GM12878 (cell line): Measurements from ENCODE around the gene GPHB5. TPM values are rescaled to one million over a fixed set of nuclear protein-coding genes. Genes with fewer than 3 reads are reported as not detected.

Source experiments
- ATAC-seq: fragments of 200-7000 bp; cut with Tn5 transposase; 3 replicates; pipeline ENCODE4 v1.9.1; 2020; ENCODE audit warnings: mild to moderate bottlenecking, moderate library complexity
- BruUV-seq: library from RNA; stranded (reverse); fragments of 400-500 nt; replicated peaks from 2 replicates; lab custom pipeline; 2021; lab: Mats Ljungman, UMichigan
- CTCF ChIA-PET: fragments of 300-600 bp; sonication (Branson Sonifier 250); formaldehyde crosslinking; extraction: SDS; loops from one replicate; lab custom pipeline; 2021; ENCODE audit warnings: inconsistent platforms; lab: Yijun Ruan, JAX
- POLR2A ChIA-PET: fragments of 350-600 bp; formaldehyde crosslinking; extraction: SDS; loops from one replicate; lab custom pipeline; 2021; ENCODE audit warnings: inconsistent platforms; lab: Charles Lee
- RAD21 ChIA-PET: fragments of 300-600 bp; sonication (Branson Sonifier 250); formaldehyde crosslinking; loops from one replicate; lab custom pipeline; 2023; ENCODE audit warnings: antibody characterized with exemption; ENCODE audit not compliant: unreplicated experiment; lab: Charles Lee
- SMC1A ChIA-PET: fragments of 300-600 bp; sonication (Branson Sonifier 250); formaldehyde crosslinking; loops from one replicate; lab custom pipeline; 2023; ENCODE audit not compliant: unreplicated experiment, uncharacterized antibody; lab: Charles Lee
- DNase-seq: peaks from one replicate; pipeline ENCODE4 v3.0.0-alpha.2; 2011; ENCODE audit warnings: low read depth, low spot score
- FAIRE-seq: peaks from 3 replicates; lab custom pipeline; 2011; peaks lifted over from hg19 to GRCh38; lab: Jason Lieb, UNC
- H2AFZ ChIP-seq: 2 replicates; pipeline ENCODE4 v1.6.0; 2011; ENCODE audit warnings: low read depth, low read length, control low read depth; ENCODE audit not compliant: control insufficient read depth
- H3K27ac ChIP-seq: 2 replicates; pipeline ENCODE4 v1.5.1; 2011; ENCODE audit warnings: control low read depth; ENCODE audit not compliant: control insufficient read depth, insufficient read depth
- H3K27me3 ChIP-seq, 2 experiments: replicated peaks in 1 of 2; 2 replicates each; pipeline versions ENCODE4 v1.6.0 to v1.6.1; 2011; ENCODE audit warnings: low read length in 1 of 2; ENCODE audit not compliant: control insufficient read depth in 2 of 2, insufficient read depth in 2 of 2
- H3K36me3 ChIP-seq, 2 experiments: 2 replicates each; pipeline ENCODE4 v1.5.1; 2011; ENCODE audit warnings: low read length in 1 of 2; ENCODE audit not compliant: control insufficient read depth in 2 of 2, insufficient read depth in 2 of 2
- H3K4me1 ChIP-seq: 2 replicates; pipeline ENCODE4 v1.6.1; 2011; ENCODE audit warnings: mild to moderate bottlenecking, low read length, moderate library complexity, mixed read lengths; ENCODE audit not compliant: control insufficient read depth, insufficient read depth
- H3K4me2 ChIP-seq: 2 replicates; pipeline ENCODE4 v1.6.0; 2011; ENCODE audit warnings: control low read depth; ENCODE audit not compliant: control insufficient read depth, insufficient read depth
- H3K4me3 ChIP-seq: fragments of 200-600 bp; sonication (generic); 2 replicates; pipeline ENCODE4 v1.5.1; 2016
- H3K79me2 ChIP-seq: 2 replicates; pipeline ENCODE4 v1.6.0; 2011; ENCODE audit warnings: low read length; ENCODE audit not compliant: control insufficient read depth, insufficient read depth
- H3K9ac ChIP-seq: 2 replicates; pipeline ENCODE4 v1.8.0; 2011; ENCODE audit warnings: low read length, control low read depth, mixed read lengths; ENCODE audit not compliant: control insufficient read depth, insufficient read depth
- H3K9me3 ChIP-seq: replicated peaks from 3 replicates; pipeline ENCODE4 v1.5.1; 2011; ENCODE audit warnings: mild to moderate bottlenecking, low read length; ENCODE audit not compliant: control insufficient read depth, insufficient read depth
- H4K20me1 ChIP-seq: 2 replicates; pipeline ENCODE4 v1.6.0; 2011; ENCODE audit not compliant: control insufficient read depth, insufficient read depth
- CHD4 ChIP-seq: fragments of 200-600 bp; sonication (generic); IDR thresholded peaks from 2 replicates; pipeline ENCODE4 v1.6.1; 2016; ENCODE audit warnings: mild to moderate bottlenecking
- CTCF ChIP-seq, 3 experiments: IDR thresholded peaks in 2 of 3; conservative IDR thresholded peaks in 1 of 3; 2 replicates each; pipeline ENCODE4 v1.5.1; 2011; ENCODE audit warnings: low read depth in 3 of 3, low read length in 3 of 3, mild to moderate bottlenecking in 3 of 3, control low read depth in 2 of 3, moderate library complexity in 2 of 3, inconsistent platforms in 1 of 3, mixed read lengths in 1 of 3; ENCODE audit not compliant: control insufficient read depth in 2 of 3, insufficient read depth in 1 of 3; ENCODE audit errors: extremely low read depth in 1 of 3
- SMC3 ChIP-seq: IDR thresholded peaks from 2 replicates; pipeline ENCODE4 v1.6.1; 2011; ENCODE audit warnings: low read length, improper control_type of control experiment, borderline replicate concordance
- WGBS: methylation state at CpG from one replicate; pipeline ENCODE4 v1.1.6; 2016; ENCODE audit warnings: low lambda C conversion rate; ENCODE audit not compliant: insufficient replicate concordance, insufficient coverage; ENCODE audit errors: missing lambda C conversion rate; 5-methylcytosine and 5-hydroxymethylcytosine counted together
- in situ Hi-C: fragments of 300-500 bp; cut with MboI; formaldehyde crosslinking; loops from 9 replicates; pipeline ENCODE4 v1.14.3; 2018; ENCODE audit warnings: mixed read lengths
- intact Hi-C: fragments of 100-400 bp; cut with micrococcal nuclease; formaldehyde crosslinking; loops from one replicate; pipeline ENCODE4 v1.14.2; 2022; ENCODE audit not compliant: unreplicated experiment
- polyA plus RNA-seq, 11 experiments: library from polyadenylated mRNA; depleted of rRNA in 4 of 11; unstranded in 6 of 11; stranded (reverse) in 5 of 11; fragments of >200 nt; fragmentation: Nextera tagmentation in 4 of 11; fragmentation: Illumina TruSeq in 1 of 11; extraction: Ambion mirVana in 4 of 11; extraction: Trizol in 1 of 11; gene quantifications; 1 replicate in 1 of 11; 2 replicates in 10 of 11; pipeline versions ENCODE4 v1.2.1 to v1.2.3, GENCODE V29; 2011 to 2016; ENCODE audit warnings: inconsistent platforms in 2 of 11, missing spikeins in 2 of 11, low read depth in 1 of 11
- total RNA-seq, 4 experiments: library from RNA; depleted of rRNA in 3 of 4; stranded (reverse); fragments of >200 nt in 3 of 4; fragmentation: Illumina TruSeq in 1 of 4; extraction: Trizol in 1 of 4; gene quantifications; 2 replicates each; pipeline versions ENCODE4 v1.2.1 to v1.2.3, GENCODE V29; 2013 to 2021
- TF ChIP-seq, protein P1 (sequence below): fragments of 450-650 bp; IDR thresholded peaks from 2 replicates; pipeline ENCODE4 v1.6.1; 2016; ENCODE audit warnings: mild to moderate bottlenecking
- TF ChIP-seq, protein P2 (sequence below): IDR thresholded peaks from 2 replicates; pipeline ENCODE4 v1.6.1; 2011; ENCODE audit warnings: borderline replicate concordance, low read depth, mild to moderate bottlenecking, moderate library complexity, low read length; ENCODE audit not compliant: insufficient read depth, poor library complexity, severe bottlenecking
- TF ChIP-seq, protein P3 (sequence below): IDR thresholded peaks from 2 replicates; pipeline ENCODE4 v1.6.1; 2012; ENCODE audit warnings: improper control_type of control experiment, low read depth, low read length; ENCODE audit not compliant: insufficient replicate concordance

Gene GPHB5
- total and polyA plus RNA-seq, 10 of the 15 experiments (the other 5 are each of a cell fraction or from before 2014, with no cell fraction given): not detected

DNA sequence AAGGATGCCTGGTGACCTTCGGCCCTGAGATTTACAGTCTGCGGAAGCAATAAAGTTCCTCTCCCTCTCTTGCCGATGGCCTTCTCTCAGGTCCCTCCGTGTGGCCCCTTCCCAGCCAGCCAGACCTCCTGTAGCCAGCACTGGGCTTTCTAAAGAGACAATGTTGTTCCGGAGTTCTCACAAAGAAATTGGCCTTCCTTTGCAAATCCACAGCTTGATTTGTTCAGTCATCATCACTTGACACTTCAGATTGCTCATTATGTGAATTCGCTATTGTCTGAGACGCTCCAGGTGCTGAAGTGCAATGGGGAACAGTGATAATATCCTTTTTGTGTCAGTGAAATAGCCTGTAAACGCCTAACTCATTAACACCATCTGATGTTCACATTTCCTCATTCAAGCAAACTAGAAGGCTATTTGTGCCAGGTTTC, 43.7 kb upstream of the GPHB5 start:
- in situ Hi-C loops (no loop called here), intact Hi-C loops (no loop called here)
- ATAC-seq (no peak), DNase-seq (no peak), FAIRE-seq (no peak)
- Histone ChIP-seq H3K27me3 (no peaks in the 10 kb centered on the region), H3K79me2 (no peaks in the 10 kb centered on the region), H3K4me3 (no peak overlapping the region), H3K27ac (no peak overlapping the region), H4K20me1 (no peaks in the 10 kb centered on the region), H3K4me2 (no peak overlapping the region), H2AFZ (no peak overlapping the region), H3K4me1 (no peaks in the 10 kb centered on the region), H3K9me3 (no peaks in the 10 kb centered on the region), H3K36me3 (no peaks in the 10 kb centered on the region), H3K9ac (no peak overlapping the region)
- no TSS peak for BruUV-seq
- WGBS: 73% methylated on average over 8 of the region's 8 CpGs
- ChIA-PET SMC1A (no interaction called here), RAD21 (no interaction called here), CTCF (no interaction called here), POLR2A (no interaction called here)
- TF ChIP-seq, protein P1, sequence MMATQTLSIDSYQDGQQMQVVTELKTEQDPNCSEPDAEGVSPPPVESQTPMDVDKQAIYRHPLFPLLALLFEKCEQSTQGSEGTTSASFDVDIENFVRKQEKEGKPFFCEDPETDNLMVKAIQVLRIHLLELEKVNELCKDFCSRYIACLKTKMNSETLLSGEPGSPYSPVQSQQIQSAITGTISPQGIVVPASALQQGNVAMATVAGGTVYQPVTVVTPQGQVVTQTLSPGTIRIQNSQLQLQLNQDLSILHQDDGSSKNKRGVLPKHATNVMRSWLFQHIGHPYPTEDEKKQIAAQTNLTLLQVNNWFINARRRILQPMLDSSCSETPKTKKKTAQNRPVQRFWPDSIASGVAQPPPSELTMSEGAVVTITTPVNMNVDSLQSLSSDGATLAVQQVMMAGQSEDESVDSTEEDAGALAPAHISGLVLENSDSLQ: no peak
- TF ChIP-seq, protein P2, sequence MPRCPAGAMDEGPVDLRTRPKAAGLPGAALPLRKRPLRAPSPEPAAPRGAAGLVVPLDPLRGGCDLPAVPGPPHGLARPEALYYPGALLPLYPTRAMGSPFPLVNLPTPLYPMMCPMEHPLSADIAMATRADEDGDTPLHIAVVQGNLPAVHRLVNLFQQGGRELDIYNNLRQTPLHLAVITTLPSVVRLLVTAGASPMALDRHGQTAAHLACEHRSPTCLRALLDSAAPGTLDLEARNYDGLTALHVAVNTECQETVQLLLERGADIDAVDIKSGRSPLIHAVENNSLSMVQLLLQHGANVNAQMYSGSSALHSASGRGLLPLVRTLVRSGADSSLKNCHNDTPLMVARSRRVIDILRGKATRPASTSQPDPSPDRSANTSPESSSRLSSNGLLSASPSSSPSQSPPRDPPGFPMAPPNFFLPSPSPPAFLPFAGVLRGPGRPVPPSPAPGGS: peak; percentile 74

GRCh38 chr14:63361790-63362189, 43.1 kb upstream of the GPHB5 start:
- intact Hi-C loops: no loop called here
- CTCF ChIA-PET: no interaction called here
- POLR2A ChIA-PET: no interaction called here
- no peak for DNase-seq
- no peaks in the 10 kb centered on the region for H4K20me1 ChIP-seq
- peak; percentile 75 for ATAC-seq
- FAIRE-seq: no peak
- no peaks in the 10 kb centered on the region for H3K79me2 ChIP-seq
- no peaks in the 10 kb centered on the region for H3K36me3 ChIP-seq
- BruUV-seq: no TSS peak
- RAD21 ChIA-PET: no interaction called here
- no peak overlapping the region for H3K4me3 ChIP-seq
- H3K9ac ChIP-seq: no peak overlapping the region
- no peak overlapping the region for H2AFZ ChIP-seq
- in situ Hi-C loops: no loop called here
- H3K4me1 ChIP-seq: no peaks in the 10 kb centered on the region
- no peak overlapping the region for H3K4me2 ChIP-seq
- no peaks in the 10 kb centered on the region for H3K27me3 ChIP-seq
- WGBS: 40% methylated on average over 4 of the region's 4 CpGs
- SMC1A ChIA-PET: no interaction called here
- peak; percentile 8 to 32 (median 13); a peak in 1 of 6 replicates for TF ChIP-seq CTCF (IDR thresholded peaks at IDR 0.05 in 2 of 3, conservative IDR thresholded peaks at IDR 0.05 in 1 of 3; ENCODE audit: control insufficient read depth in 2 of 3, extremely low read depth in 1 of 3, insufficient read depth in 1 of 3, low read depth in 3 of 3, low read length in 3 of 3)
- TF ChIP-seq CHD4: no peak
- TF ChIP-seq, protein P3, sequence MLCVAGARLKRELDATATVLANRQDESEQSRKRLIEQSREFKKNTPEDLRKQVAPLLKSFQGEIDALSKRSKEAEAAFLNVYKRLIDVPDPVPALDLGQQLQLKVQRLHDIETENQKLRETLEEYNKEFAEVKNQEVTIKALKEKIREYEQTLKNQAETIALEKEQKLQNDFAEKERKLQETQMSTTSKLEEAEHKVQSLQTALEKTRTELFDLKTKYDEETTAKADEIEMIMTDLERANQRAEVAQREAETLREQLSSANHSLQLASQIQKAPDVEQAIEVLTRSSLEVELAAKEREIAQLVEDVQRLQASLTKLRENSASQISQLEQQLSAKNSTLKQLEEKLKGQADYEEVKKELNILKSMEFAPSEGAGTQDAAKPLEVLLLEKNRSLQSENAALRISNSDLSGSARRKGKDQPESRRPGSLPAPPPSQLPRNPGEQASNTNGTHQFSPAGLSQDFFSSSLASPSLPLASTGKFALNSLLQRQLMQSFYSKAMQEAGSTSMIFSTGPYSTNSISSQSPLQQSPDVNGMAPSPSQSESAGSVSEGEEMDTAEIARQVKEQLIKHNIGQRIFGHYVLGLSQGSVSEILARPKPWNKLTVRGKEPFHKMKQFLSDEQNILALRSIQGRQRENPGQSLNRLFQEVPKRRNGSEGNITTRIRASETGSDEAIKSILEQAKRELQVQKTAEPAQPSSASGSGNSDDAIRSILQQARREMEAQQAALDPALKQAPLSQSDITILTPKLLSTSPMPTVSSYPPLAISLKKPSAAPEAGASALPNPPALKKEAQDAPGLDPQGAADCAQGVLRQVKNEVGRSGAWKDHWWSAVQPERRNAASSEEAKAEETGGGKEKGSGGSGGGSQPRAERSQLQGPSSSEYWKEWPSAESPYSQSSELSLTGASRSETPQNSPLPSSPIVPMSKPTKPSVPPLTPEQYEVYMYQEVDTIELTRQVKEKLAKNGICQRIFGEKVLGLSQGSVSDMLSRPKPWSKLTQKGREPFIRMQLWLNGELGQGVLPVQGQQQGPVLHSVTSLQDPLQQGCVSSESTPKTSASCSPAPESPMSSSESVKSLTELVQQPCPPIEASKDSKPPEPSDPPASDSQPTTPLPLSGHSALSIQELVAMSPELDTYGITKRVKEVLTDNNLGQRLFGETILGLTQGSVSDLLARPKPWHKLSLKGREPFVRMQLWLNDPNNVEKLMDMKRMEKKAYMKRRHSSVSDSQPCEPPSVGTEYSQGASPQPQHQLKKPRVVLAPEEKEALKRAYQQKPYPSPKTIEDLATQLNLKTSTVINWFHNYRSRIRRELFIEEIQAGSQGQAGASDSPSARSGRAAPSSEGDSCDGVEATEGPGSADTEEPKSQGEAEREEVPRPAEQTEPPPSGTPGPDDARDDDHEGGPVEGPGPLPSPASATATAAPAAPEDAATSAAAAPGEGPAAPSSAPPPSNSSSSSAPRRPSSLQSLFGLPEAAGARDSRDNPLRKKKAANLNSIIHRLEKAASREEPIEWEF: no peak
- peak; percentile 16; the same call in 1 of the 2 replicates for TF ChIP-seq SMC3
- no peak overlapping the region for H3K27ac ChIP-seq
- H3K9me3 ChIP-seq: no peaks in the 10 kb centered on the region
